GM12891 (cell line): ENCODE results near the gene NAT8L.

Source experiments
- DNase-seq: peaks from one replicate; pipeline ENCODE4 v3.0.0; 2011; ENCODE audit warnings: low spot score; ENCODE audit not compliant: insufficient read length
- FAIRE-seq: peaks from 2 replicates; lab custom pipeline; 2011; peaks lifted over from hg19 to GRCh38; lab: Jason Lieb, UNC
- PAX5 ChIP-seq: IDR thresholded peaks from 2 replicates; pipeline ENCODE4 v1.6.1; 2011; ENCODE audit warnings: low read length, moderate library complexity, mild to moderate bottlenecking; ENCODE audit not compliant: insufficient read depth, severe bottlenecking
- POLR2A ChIP-seq: IDR thresholded peaks from 2 replicates; pipeline ENCODE4 v1.6.1; 2011; ENCODE audit warnings: low read depth, low read length, control low read depth
- POLR2AphosphoS5 ChIP-seq: IDR thresholded peaks from 2 replicates; pipeline ENCODE4 v1.6.1; 2011; ENCODE audit warnings: low read depth, low read length, control low read depth
- POU2F2 ChIP-seq: IDR thresholded peaks from 2 replicates; pipeline ENCODE4 v1.6.1; 2011; ENCODE audit warnings: low read depth, mild to moderate bottlenecking, control low read depth, low read length, moderate library complexity
- SPI1 ChIP-seq: IDR thresholded peaks from 2 replicates; pipeline ENCODE4 v1.6.1; 2011; ENCODE audit warnings: low read depth, low read length, control low read depth
- TAF1 ChIP-seq: IDR thresholded peaks from 2 replicates; pipeline ENCODE4 v1.6.1; 2011; ENCODE audit warnings: low read depth, low read length, control low read depth

NAT8L gene

GRCh38 chr4:2093265-2093664 is 34.1 kb downstream of the NAT8L start:
- FAIRE-seq (no peak), DNase-seq (no peak)
- no peak for TF ChIP-seq POLR2AphosphoS5
- no peak for TF ChIP-seq PAX5
- no peak for TF ChIP-seq TAF1
- TF ChIP-seq POU2F2, result no peak
- TF ChIP-seq POLR2A, result no peak
- no peak for TF ChIP-seq SPI1

GRCh38 chr4:2094545-2094944 is 35.4 kb downstream of the NAT8L start:
- DNase-seq (no peak), FAIRE-seq (no peak)
- TF ChIP-seq POLR2AphosphoS5 (no peak), TAF1 (no peak), SPI1 (no peak), POU2F2 (no peak), POLR2A (no peak), PAX5 (no peak)

- DNase-seq (no peak), FAIRE-seq (no peak)
- TF ChIP-seq TAF1 (no peak), SPI1 (no peak), POU2F2 (no peak), PAX5 (no peak)
Observed at GRCh38 chr4:2095236-2096072, 36.3 kb downstream of the NAT8L start.

- FAIRE-seq (no peak), DNase-seq (no peak)
- TF ChIP-seq POU2F2 (no peak), SPI1 (no peak), PAX5 (no peak), POLR2A (no peak), TAF1 (no peak), POLR2AphosphoS5 (no peak)
Observed at GRCh38 chr4:2096073-2096609, 37.0 kb downstream of the NAT8L start.

GRCh38 chr4:2101346-2102044 is 42.4 kb downstream of the NAT8L start:
- FAIRE-seq (no peak), DNase-seq (no peak)
- TF ChIP-seq TAF1 (no peak), POU2F2 (no peak)

GRCh38 chr4:2102045-2102883 is 43.1 kb downstream of the NAT8L start:
- DNase-seq (no peak), FAIRE-seq (no peak)
- TF ChIP-seq TAF1, result no peak
- TF ChIP-seq POLR2AphosphoS5, result no peak
- TF ChIP-seq POU2F2, result no peak
- no peak for TF ChIP-seq POLR2A
- TF ChIP-seq PAX5, result no peak
- no peak for TF ChIP-seq SPI1

- FAIRE-seq (no peak), DNase-seq (no peak)
- no peak for TF ChIP-seq POU2F2
- TF ChIP-seq PAX5, result no peak
- TF ChIP-seq POLR2AphosphoS5, result no peak
- no peak for TF ChIP-seq SPI1
- TF ChIP-seq TAF1, result no peak
- no peak for TF ChIP-seq POLR2A
Observed at GRCh38 chr4:2103127-2103842, 44.2 kb downstream of the NAT8L start.

GRCh38 chr4:2103843-2104547 is 44.9 kb downstream of the NAT8L start:
- peak; percentile 77 for FAIRE-seq

More at GRCh38 chr4:2103843-2104547, 44.9 kb downstream of the NAT8L start:
- TF ChIP-seq POLR2A (no peak), SPI1 (peak; percentile 92)
- DNase-seq, result no peak
